Measurements from ENCODE around the gene METTL8.

DNA sequence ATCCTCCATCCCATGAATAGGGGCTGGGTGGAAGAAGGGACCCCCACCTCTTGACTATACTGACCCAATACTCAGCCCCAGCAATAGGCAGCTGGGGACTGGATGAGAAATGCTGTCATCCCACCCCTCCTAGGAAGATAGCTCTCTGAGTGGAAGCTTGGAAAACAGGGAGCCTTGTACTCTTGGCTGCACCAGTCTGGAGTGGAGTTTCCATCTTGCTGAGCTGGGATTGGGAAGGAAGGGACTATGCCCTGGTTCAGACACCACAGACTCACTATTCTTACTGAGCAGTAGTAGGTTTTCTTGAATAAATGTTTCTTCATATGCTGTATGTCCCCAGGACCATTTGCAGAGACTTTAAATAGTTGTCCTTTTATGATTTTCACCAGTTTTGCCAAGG is 7.7 kb upstream of the METTL8 start:
- TF ChIP-seq TAF1 (IDR thresholded peaks at IDR 0.05; ENCODE audit: low read depth, low read length) = no peak
- no peak for TF ChIP-seq POLR2A (IDR thresholded peaks at IDR 0.05; ENCODE audit: low read depth, low read length)
- TF ChIP-seq PAX5 (IDR thresholded peaks at IDR 0.05; ENCODE audit: insufficient read depth, low read length, severe bottlenecking) = no peak
- TF ChIP-seq POLR2AphosphoS5 (IDR thresholded peaks at IDR 0.05; ENCODE audit: low read depth, low read length) = no peak
- no peak for TF ChIP-seq SPI1 (IDR thresholded peaks at IDR 0.05; ENCODE audit: low read depth, low read length)

All from GM12891 (cell line).